ENCODE measurements around the gene PEX13.

Gene PEX13

DNA sequence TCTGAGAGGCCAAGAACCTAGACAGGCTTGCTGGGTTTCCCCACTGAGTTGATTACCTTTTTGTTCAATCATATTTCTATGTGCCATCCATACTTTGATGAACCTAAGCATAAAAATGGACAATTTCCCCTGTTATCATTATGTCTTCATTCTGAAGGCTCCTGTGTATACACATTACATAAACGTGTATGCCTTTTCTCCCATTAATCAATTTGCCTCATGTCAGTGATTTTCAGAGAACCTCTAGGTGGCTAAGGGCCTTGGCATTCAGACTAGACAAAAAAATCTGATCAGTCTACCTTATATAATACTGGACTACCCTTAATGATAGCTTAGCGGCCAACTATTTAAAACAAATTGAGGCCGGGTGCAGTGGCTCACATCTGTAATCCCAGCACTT lies 4.1 kb upstream of the PEX13 start (continued):
- no peak for TF ChIP-seq ZNF530 (tag by site-specific recombination; IDR thresholded peaks at IDR 0.05; ENCODE audit: low read depth)
- TF ChIP-seq ZBTB21 (tag by site-specific recombination; IDR thresholded peaks at IDR 0.05), result no peak
- TF ChIP-seq SP3 (tag by site-specific recombination; IDR thresholded peaks at IDR 0.05), result no peak
- TF ChIP-seq, protein P1, sequence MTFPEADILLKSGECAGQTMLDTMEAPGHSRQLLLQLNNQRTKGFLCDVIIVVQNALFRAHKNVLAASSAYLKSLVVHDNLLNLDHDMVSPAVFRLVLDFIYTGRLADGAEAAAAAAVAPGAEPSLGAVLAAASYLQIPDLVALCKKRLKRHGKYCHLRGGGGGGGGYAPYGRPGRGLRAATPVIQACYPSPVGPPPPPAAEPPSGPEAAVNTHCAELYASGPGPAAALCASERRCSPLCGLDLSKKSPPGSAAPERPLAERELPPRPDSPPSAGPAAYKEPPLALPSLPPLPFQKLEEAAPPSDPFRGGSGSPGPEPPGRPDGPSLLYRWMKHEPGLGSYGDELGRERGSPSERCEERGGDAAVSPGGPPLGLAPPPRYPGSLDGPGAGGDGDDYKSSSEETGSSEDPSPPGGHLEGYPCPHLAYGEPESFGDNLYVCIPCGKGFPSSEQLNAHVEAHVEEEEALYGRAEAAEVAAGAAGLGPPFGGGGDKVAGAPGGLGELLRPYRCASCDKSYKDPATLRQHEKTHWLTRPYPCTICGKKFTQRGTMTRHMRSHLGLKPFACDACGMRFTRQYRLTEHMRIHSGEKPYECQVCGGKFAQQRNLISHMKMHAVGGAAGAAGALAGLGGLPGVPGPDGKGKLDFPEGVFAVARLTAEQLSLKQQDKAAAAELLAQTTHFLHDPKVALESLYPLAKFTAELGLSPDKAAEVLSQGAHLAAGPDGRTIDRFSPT (tag by site-specific recombination; IDR thresholded peaks at IDR 0.05), result no peak
- no peak for TF ChIP-seq GLIS2 (tag by site-specific recombination; IDR thresholded peaks at IDR 0.05)
- TF ChIP-seq, protein P2, sequence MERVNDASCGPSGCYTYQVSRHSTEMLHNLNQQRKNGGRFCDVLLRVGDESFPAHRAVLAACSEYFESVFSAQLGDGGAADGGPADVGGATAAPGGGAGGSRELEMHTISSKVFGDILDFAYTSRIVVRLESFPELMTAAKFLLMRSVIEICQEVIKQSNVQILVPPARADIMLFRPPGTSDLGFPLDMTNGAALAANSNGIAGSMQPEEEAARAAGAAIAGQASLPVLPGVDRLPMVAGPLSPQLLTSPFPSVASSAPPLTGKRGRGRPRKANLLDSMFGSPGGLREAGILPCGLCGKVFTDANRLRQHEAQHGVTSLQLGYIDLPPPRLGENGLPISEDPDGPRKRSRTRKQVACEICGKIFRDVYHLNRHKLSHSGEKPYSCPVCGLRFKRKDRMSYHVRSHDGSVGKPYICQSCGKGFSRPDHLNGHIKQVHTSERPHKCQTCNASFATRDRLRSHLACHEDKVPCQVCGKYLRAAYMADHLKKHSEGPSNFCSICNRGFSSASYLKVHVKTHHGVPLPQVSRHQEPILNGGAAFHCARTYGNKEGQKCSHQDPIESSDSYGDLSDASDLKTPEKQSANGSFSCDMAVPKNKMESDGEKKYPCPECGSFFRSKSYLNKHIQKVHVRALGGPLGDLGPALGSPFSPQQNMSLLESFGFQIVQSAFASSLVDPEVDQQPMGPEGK (tag by site-specific recombination; IDR thresholded peaks at IDR 0.05), result no peak
- no peak for TF ChIP-seq ZFP41 (tag by site-specific recombination; IDR thresholded peaks at IDR 0.05; ENCODE audit: borderline replicate concordance)
- no peak for TF ChIP-seq ZNF830 (tag by site-specific recombination; IDR thresholded peaks at IDR 0.05; ENCODE audit: low read depth)
- TF ChIP-seq ZNF138 (tag by site-specific recombination; IDR thresholded peaks at IDR 0.05; ENCODE audit: borderline replicate concordance), result no peak
- no peak for TF ChIP-seq ZNF544 (tag by site-specific recombination; IDR thresholded peaks at IDR 0.05)
- TF ChIP-seq ZNF624 (tag by site-specific recombination; IDR thresholded peaks at IDR 0.05), result no peak
- no peak for TF ChIP-seq ZNF792 (tag by site-specific recombination; IDR thresholded peaks at IDR 0.05)
- TF ChIP-seq, protein P3, sequence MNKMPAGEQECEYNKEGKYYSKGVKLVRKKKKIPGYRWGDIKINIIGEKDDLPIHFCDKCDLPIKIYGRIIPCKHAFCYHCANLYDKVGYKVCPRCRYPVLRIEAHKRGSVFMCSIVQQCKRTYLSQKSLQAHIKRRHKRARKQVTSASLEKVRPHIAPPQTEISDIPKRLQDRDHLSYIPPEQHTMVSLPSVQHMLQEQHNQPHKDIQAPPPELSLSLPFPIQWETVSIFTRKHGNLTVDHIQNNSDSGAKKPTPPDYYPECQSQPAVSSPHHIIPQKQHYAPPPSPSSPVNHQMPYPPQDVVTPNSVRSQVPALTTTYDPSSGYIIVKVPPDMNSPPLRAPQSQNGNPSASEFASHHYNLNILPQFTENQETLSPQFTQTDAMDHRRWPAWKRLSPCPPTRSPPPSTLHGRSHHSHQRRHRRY (tag by site-specific recombination; IDR thresholded peaks at IDR 0.05), result no peak

DNA sequence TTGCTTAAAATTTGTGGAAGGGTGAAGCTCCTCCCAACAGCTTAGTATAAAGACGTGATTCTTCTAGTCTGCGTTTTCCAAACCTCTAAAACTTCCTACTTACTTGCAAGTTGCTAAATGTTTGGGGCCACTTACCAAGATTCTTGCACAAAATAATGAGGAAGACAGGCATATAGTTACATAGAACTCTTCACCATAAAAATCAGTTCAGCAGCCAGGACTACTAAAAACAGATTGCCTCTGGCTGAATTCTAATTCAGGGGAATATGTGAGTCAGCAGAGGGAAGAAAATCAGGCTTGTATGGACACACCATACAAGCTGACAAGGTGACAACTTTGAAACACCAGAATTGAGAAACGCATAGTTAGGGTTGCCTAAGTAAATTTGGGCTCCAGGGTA lies 2.8 kb upstream of the PEX13 start:
- POLR2A ChIA-PET, result no interaction called here
- Histone ChIP-seq H3K9me3 (ENCODE audit: control insufficient read depth, insufficient read depth, low read depth, low read length) (no peaks in the 10 kb centered on the region), H3K4me1 (ENCODE audit: control insufficient read depth, insufficient read depth, low read length) (peaks cover 5% of the 10 kb centered on the region), H3K4me3 (ENCODE audit: low read depth, low read length) (no peak overlapping the region), H3K27ac (ENCODE audit: extremely low read depth, low read depth, low read length) (no peak overlapping the region), H3K36me3 (ENCODE audit: control insufficient read depth in 2 of 2, insufficient read depth in 1 of 2, low read length in 2 of 2) (no peaks in the 10 kb centered on the region)
- TF ChIP-seq ZNF184 (tag by site-specific recombination; IDR thresholded peaks at IDR 0.05), result no peak
- no peak for TF ChIP-seq ZNF658 (tag by site-specific recombination; IDR thresholded peaks at IDR 0.05)
- TF ChIP-seq, protein P4, sequence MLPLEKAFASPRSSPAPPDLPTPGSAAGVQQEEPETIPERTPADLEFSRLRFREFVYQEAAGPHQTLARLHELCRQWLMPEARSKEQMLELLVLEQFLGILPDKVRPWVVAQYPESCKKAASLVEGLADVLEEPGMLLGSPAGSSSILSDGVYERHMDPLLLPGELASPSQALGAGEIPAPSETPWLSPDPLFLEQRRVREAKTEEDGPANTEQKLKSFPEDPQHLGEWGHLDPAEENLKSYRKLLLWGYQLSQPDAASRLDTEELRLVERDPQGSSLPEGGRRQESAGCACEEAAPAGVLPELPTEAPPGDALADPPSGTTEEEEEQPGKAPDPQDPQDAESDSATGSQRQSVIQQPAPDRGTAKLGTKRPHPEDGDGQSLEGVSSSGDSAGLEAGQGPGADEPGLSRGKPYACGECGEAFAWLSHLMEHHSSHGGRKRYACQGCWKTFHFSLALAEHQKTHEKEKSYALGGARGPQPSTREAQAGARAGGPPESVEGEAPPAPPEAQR (tag by site-specific recombination; IDR thresholded peaks at IDR 0.05), result no peak
- TF ChIP-seq, protein P5, sequence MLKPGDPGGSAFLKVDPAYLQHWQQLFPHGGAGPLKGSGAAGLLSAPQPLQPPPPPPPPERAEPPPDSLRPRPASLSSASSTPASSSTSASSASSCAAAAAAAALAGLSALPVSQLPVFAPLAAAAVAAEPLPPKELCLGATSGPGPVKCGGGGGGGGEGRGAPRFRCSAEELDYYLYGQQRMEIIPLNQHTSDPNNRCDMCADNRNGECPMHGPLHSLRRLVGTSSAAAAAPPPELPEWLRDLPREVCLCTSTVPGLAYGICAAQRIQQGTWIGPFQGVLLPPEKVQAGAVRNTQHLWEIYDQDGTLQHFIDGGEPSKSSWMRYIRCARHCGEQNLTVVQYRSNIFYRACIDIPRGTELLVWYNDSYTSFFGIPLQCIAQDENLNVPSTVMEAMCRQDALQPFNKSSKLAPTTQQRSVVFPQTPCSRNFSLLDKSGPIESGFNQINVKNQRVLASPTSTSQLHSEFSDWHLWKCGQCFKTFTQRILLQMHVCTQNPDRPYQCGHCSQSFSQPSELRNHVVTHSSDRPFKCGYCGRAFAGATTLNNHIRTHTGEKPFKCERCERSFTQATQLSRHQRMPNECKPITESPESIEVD (tag by site-specific recombination; IDR thresholded peaks at IDR 0.05), result peak; percentile 33; the same call in 1 of the 2 replicates
- no peak for TF ChIP-seq ZFP3 (tag by site-specific recombination; IDR thresholded peaks at IDR 0.05; ENCODE audit: low read depth)
- CTCF ChIA-PET, result no interaction called here
